ENCODE data around the gene ZFHX3.
"Not testable (repeated sequence)": the region's sequence is repeated elsewhere in the genome, so short reads cannot be mapped to it uniquely, and the experiment has no call there.

The ZFHX3 gene

GRCh38 chr16:72992142-72992601, 55.8 kb downstream of the ZFHX3 start:
- DNase-seq = no peak

- DNase-seq = no peak
Observed at GRCh38 chr16:72991644-72992043, 56.3 kb downstream of the ZFHX3 start.

DNA sequence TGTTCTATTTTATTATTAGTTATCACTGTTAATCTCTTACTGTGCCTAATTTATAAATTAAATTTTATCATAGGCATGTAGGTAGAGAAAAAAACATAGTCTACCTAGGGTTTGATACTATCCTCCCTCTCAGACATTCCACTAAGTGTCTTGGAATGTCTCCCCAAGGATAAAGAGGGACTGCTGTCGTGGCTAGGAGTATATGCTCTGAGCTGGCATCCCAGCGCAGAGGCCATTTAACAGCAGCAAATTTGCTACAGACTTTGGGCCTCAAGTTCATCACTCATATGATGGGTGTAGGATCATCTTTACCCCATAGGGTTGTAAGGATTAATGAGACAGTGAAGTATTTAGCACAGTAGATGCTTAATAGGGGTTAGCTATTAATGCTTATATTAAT, 56.7 kb downstream of the ZFHX3 start:
- no peak for DNase-seq

- DNase-seq = no peak
Observed at GRCh38 chr16:72990571-72990970, 57.4 kb downstream of the ZFHX3 start.

DNA sequence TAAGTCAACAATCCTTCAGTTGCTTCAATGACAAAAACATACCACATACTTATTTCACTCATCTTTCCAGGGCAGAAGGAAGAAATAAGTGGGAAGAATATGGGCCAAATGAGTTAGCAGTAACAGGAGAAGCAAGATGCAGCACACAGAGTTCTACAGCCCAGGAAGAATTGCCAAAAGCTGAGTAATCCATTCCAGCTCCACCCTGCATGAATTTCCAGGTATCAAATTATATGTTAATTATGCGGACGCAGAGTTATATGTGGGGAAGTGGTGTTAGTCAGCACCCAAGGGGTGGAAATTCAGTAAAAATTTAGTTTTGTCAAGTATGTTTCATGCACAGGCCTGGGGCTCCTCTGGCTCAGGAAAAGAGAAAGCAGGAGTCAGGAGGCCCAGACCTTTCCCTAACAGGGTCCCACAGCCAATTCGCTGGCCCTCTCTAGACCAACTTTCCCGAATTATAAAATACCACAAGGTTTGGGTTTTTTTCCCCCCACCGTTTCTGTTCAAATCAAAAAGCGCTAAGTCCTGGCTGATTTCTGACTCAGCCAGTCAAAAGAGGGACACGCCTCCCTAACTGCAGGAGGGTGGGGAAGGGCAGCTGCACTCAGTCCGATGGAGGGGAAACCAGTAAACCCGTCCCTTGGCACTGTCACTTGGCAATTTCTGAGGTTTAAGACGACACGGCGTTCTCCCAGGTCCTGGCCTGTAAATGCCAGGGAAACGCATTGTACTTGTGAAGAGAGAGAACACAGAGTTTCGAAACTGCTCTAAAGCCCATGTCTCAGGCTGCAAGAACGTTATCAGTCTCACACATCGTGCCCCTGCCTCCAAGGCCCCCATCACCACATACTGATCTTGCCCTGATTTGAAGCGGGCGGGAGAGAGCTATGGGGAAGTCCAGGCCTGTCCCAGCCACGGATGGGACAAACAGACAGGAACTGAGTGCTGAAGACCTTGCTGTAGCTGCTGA, 58.1 kb downstream of the ZFHX3 start:
- no peak for DNase-seq

- not testable (repeated sequence) for DNase-seq
Observed at GRCh38 chr16:72989203-72989578, 58.7 kb downstream of the ZFHX3 start.

DNA sequence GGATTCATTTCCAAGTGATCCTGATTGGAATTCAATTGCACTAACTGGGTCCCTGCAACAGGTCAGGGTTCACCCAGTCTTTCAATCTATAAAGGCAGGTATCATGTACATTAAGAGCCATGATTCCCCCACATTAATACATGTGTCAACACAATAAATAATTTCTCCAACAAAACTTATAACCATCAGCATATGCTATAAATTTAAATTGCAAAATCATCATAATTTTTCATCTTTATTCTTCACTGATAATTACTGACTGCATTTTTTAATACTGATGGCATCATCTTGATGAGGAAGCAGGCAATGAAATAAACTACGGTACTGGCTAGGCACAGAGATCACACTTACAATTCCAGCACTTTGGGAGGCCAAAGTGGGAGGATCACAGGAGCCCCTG, 59.4 kb downstream of the ZFHX3 start:
- DNase-seq = no peak

GRCh38 chr16:72987480-72987901, 60.4 kb downstream of the ZFHX3 start:
- DNase-seq = no peak

GRCh38 chr16:72985995-72986394, 61.9 kb downstream of the ZFHX3 start:
- DNase-seq = no peak

DNA sequence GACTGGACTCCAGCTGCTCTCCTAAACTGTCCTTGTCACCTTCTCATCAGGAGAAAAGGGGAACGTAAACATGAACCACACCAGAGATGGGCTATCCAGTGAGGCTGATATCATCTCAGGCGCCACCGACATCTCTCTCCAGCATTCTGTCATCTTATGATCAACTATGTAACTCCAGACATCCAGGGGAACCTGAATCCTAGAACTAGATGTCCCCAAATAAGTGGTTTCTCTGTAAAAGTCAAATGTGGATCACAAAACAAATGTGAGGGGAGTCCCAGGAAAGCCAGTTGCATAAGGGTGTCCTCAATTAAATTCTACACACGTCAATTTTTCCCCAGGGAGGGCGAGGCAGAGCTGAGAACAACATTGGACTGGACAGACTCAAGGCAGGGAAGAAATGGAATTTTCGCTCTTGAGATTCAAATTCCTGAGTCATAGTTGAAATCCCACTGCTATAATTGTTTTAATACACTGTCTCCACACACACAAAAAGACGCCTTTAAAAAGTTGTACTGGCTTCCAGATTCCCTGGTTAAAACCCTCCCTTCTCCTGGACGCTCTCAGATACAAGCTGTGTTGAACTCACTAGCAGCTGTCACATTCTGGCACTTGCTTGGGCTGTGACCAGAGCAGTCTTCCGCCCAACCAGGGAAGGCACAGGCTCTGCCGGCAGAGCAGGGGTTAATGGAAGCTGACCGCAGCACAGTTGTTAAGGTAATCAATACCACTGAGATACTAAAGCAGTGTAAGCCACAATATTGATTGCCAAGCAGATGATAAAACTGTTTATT, 62.6 kb downstream of the ZFHX3 start:
- DNase-seq = no peak

GRCh38 chr16:72983728-72984350, 64.1 kb downstream of the ZFHX3 start:
- no peak for DNase-seq

DNA sequence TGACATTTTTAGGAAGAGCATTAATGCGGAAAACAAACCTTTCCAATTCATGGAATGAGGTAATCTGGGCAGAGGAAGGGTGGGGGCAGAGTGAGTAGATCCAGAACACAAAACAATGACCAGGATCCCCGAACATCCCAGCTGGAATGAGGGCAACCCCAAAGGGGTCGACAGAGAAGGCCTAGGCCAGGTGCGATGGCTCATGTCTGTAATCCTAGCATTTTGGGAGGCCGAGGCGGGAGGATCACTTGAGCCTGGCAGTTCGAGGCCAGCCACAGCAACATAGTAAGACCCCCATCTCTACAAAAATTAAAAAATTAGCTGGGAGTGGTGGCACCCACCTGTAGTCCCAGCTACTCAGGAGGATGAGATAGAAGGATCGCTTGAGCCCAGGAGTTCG, 64.7 kb downstream of the ZFHX3 start:
- DNase-seq = no peak

GRCh38 chr16:72979974-72980373, 68.0 kb downstream of the ZFHX3 start:
- no peak for DNase-seq

DNA sequence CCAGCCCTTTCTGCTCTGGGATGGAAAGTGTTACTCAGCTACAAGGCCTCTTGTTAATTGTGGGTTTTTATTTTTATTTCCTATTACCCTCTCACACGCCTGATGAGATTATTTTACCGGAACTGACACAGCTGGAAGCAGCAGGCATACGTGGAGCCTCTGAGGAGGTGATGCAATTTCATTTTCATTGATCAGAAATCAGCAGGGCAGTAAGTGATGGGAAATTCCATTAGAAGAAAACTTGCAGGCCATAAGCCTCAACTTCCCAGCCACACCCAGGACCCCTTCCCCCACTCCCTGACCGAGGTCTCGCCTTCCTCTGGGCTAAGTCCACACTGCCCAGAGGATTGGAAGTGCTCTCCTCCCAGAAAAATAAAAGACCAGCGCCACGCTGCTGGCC, 69.7 kb downstream of the ZFHX3 start:
- no peak for DNase-seq

DNA sequence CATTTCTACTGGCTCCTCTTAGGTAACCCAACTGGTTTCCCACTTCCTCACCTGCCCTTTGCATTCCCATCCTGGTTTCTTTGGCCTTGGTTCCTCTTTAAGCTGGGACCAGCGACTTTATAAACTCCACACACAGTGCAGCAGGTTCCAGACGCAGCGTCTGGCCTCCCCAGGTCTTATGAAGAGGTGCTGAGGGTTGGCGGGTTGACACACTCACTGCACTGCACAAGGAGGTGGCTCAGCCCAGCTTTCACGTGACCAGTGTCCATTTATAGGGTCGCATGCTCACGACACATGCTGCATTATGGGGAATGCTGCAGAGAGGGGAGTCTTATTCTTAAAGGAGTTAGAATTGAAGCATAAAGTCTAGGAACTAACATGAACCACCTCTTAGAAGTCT, 70.8 kb downstream of the ZFHX3 start:
- DNase-seq = no peak

DNA sequence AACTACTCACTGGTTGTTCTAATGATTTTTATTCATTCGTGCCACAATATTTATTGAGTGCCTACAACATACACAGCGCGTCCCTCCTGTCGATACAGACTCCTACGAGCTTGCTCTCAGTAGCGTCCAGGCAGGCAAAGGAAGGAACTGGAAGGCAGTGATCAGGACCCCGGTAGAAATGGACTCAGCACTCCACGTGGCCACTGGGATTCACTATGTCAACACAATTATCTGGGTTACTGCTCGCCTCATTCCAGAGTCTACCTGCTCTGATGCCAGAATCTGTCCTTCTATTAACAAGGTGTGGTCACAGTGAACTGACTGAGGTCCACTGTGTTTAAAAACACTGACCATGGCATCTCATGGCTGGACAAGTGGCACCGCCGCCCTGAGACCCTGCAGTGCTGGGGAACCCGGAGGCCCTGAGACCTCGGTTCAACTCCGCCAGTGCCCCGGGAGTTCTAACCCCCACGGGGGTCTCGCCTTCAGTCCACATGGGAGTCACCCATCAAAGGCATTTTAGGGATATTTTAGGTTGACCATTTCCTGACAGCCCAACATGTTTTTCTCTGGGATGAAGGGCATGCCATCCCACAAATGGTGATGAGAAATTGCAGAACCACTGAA, 71.4 kb downstream of the ZFHX3 start:
- DNase-seq = no peak

DNA sequence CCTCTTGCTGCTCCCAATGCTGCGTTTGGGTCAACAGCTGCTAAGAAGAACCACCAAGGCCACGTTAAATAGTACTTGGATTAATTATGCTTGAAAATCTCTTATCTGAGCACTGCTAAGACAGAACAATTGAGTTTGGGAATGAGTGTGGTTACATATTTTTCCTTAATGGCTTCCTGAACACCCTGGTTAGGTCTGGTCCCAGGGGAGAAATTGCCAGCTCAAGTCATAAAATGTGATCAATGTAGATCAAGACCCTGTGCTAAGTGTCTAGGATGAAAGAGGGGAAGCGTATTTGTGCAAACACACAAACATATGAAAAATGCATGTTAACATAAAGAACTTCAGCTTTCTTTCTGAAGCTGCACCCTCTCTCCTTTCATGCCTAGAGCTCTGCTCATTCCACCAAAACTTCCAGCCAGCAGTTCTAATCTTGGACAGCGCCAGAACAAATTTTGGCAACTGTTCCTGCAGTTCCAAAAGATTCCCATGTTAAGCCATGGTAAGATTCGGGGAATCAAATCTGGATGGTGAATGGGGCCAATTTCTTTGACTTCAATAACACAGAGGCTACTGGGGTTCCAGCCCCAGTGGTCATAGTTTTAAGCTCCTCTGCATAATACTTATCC, 72.0 kb downstream of the ZFHX3 start:
- no peak for DNase-seq

- no peak for DNase-seq
Observed at GRCh38 chr16:72974142-72974769, 73.7 kb downstream of the ZFHX3 start.

DNA sequence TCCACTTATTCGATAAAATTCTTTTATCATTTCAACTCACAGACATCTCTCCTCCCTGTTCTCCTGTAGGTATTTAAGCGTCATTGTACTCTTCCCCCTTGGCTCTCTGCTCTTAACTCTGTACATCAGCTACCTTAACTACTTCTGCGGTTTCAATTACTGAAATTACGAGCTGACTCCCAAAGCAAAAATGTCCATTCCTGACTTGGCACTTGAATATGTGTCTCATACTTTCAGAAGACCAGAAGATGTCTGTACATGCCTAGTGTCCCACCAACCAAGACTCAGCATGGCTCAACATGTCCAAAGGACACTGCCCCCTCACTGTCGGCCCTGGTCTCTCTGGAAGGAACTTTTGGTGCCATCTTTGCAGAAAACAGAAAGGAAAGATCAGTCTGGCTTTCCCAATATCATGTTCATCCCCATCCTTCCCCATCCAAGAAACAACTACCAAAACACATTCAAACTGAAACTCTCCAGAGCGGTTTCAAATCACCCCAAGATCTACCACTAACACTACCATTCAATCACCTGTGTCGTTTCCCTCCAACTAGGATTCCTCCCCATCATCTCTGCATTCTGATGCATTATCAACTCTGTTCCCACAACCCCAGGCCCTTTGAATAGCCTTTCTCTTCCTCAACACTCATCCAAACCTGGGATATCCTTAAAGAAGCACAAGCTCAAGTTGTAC, 74.9 kb downstream of the ZFHX3 start:
- no peak for DNase-seq

DNA sequence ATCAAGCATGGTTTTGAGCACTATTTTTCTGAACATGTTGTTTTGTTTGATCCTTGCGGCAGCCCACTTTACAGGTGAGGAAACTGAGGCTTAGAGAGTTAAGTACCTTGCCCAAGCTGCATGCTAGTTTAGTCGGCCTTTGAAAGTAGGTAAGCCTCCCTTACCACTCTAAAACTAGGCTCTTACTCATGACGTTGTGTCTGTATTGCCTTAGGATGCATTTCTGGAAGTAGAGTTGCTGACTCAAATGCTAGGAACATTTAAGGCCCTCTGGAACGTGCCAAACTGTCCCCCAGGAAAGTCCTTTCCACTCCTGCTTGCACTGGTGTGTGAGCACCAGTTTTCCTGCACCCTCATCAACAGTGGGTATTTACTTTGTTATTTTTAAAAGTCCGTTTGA, 76.6 kb downstream of the ZFHX3 start:
- no peak for DNase-seq

- no peak for DNase-seq
Observed at GRCh38 chr16:72970656-72971055, 77.3 kb downstream of the ZFHX3 start.

Measured in activated CD8-positive, alpha-beta memory T cell treated with anti-CD3 and anti-CD28 coated beads, Interleukin-2, amount 50 U/mL, for 48 hours (primary cell).